H1 (cell line): Measurements from ENCODE around the gene SYT6.

ENCODE experiments used
- BRCA1 ChIP-seq: IDR thresholded peaks from 2 replicates; pipeline ENCODE4 v1.6.1; 2012; ENCODE audit warnings: low read depth, low read length, improper control_type of control experiment
- CREB1 ChIP-seq: IDR thresholded peaks from 2 replicates; pipeline ENCODE4 v1.6.1; 2012; ENCODE audit warnings: inconsistent platforms
- POLR2A ChIP-seq, 2 experiments: IDR thresholded peaks; 1 replicate in 1 of 2; 2 replicates in 1 of 2; pipeline ENCODE4 v1.6.1; 2011; ENCODE audit warnings: low read depth in 2 of 2, low read length in 2 of 2, mild to moderate bottlenecking in 2 of 2; ENCODE audit errors: control extremely low read depth in 1 of 2
- SAP30 ChIP-seq: fragments of 300-600 bp; sonication (generic); IDR thresholded peaks from 2 replicates; pipeline ENCODE4 v1.7.1; 2012; ENCODE audit warnings: low read length, moderate library complexity, mild to moderate bottlenecking, inconsistent platforms; ENCODE audit not compliant: insufficient read depth, insufficient replicate concordance
- ZNF274 ChIP-seq: IDR thresholded peaks from 2 replicates; pipeline ENCODE4 v1.7.0; 2012; ENCODE audit warnings: low read length, borderline replicate concordance; ENCODE audit errors: extremely low read depth
- TF ChIP-seq, protein P1 (sequence below), 3 experiments: IDR thresholded peaks; 1 replicate in 2 of 3; 2 replicates in 1 of 3; pipeline versions ENCODE4 v1.5.1 to v1.6.1; 2011; ENCODE audit warnings: low read length in 3 of 3, mild to moderate bottlenecking in 3 of 3, inconsistent platforms in 2 of 3, low read depth in 1 of 3, moderate library complexity in 1 of 3; ENCODE audit not compliant: insufficient read depth in 1 of 3; ENCODE audit errors: control extremely low read depth in 1 of 3

DNA sequence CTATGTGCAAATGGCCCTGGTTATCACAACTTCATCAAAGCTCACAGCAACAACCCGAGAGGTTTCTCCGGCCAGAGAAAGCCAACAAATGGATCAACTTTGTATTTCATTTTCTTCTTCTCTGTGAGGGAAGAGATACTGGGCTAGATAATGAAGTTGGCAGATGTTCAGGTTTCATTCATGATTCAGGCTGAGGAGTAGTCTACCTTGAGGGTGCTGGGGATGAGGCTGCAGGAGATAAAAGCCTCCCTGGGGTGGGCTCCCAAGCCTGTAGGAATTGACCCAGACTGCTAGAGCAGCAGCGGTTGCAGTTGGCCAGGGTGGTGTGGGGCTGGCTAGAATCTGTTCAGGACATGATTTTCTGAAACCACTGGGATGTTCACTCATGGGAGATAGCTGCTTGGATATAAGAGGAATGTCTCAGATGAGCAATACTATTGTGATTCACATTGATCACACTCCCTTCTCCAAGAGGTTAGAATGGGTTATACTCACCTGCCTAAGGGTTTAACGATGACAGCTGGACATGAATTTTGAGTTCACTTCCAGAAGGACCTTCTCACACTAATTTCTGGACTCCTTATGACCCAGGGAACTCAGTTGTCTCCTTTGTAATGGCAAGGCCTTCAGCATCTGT, 64.0 kb downstream of the SYT6 start:
- TF ChIP-seq, protein P1, sequence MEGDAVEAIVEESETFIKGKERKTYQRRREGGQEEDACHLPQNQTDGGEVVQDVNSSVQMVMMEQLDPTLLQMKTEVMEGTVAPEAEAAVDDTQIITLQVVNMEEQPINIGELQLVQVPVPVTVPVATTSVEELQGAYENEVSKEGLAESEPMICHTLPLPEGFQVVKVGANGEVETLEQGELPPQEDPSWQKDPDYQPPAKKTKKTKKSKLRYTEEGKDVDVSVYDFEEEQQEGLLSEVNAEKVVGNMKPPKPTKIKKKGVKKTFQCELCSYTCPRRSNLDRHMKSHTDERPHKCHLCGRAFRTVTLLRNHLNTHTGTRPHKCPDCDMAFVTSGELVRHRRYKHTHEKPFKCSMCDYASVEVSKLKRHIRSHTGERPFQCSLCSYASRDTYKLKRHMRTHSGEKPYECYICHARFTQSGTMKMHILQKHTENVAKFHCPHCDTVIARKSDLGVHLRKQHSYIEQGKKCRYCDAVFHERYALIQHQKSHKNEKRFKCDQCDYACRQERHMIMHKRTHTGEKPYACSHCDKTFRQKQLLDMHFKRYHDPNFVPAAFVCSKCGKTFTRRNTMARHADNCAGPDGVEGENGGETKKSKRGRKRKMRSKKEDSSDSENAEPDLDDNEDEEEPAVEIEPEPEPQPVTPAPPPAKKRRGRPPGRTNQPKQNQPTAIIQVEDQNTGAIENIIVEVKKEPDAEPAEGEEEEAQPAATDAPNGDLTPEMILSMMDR (IDR thresholded peaks at IDR 0.05; ENCODE audit: control extremely low read depth in 1 of 3, insufficient read depth in 1 of 3, low read depth in 1 of 3, low read length in 3 of 3): no peak
- TF ChIP-seq SAP30 (no peak), CREB1 (no peak), POLR2A (IDR thresholded peaks at IDR 0.05; ENCODE audit: control extremely low read depth in 1 of 2, low read depth in 2 of 2, low read length in 2 of 2) (no peak; a peak in 2 of 3 replicates), BRCA1 (no peak), ZNF274 (no peak)
